ENCODE measurements around the gene PEX5L.

PEX5L gene

GRCh38 chr3:179981646-179982045 is 55.1 kb downstream of the PEX5L start:
- no peak for TF ChIP-seq CTCF (IDR thresholded peaks at IDR 0.05; ENCODE audit: extremely low read depth, missing control alignments)
- no peak for DNase-seq (ENCODE audit: low spot score)

- no peak for TF ChIP-seq CTCF (IDR thresholded peaks at IDR 0.05; ENCODE audit: extremely low read depth, missing control alignments)
- DNase-seq (ENCODE audit: low spot score), result no peak
Measured at GRCh38 chr3:179977356-179977755, 59.4 kb downstream of the PEX5L start.

- TF ChIP-seq CTCF (IDR thresholded peaks at IDR 0.05; ENCODE audit: extremely low read depth, missing control alignments), result no peak
- DNase-seq (ENCODE audit: low spot score), result no peak
Measured at GRCh38 chr3:179973931-179974361, 62.8 kb downstream of the PEX5L start.

- no peak for TF ChIP-seq CTCF (IDR thresholded peaks at IDR 0.05; ENCODE audit: extremely low read depth, missing control alignments)
- no peak for DNase-seq (ENCODE audit: low spot score)
Measured at GRCh38 chr3:179972881-179973423, 63.8 kb downstream of the PEX5L start.

- DNase-seq (ENCODE audit: low spot score), result no peak
- no peak for TF ChIP-seq CTCF (IDR thresholded peaks at IDR 0.05; ENCODE audit: extremely low read depth, missing control alignments)
Measured at GRCh38 chr3:179971280-179971679, 65.5 kb downstream of the PEX5L start.

GRCh38 chr3:179970746-179971145 is 66.0 kb downstream of the PEX5L start:
- TF ChIP-seq CTCF (IDR thresholded peaks at IDR 0.05; ENCODE audit: extremely low read depth, missing control alignments), result no peak
- DNase-seq (ENCODE audit: low spot score), result no peak

- TF ChIP-seq CTCF (IDR thresholded peaks at IDR 0.05; ENCODE audit: extremely low read depth, missing control alignments), result no peak
- DNase-seq (ENCODE audit: low spot score), result no peak
Measured at GRCh38 chr3:179969525-179969924, 67.2 kb downstream of the PEX5L start.

Data from GM20000 (cell line).